WTC11 (cell line): ENCODE measurements around the gene SCNM1. TPM values are rescaled to one million over a fixed set of nuclear protein-coding genes. Genes with fewer than 3 reads are reported as not detected.
A peak's percentile ranks its signal among the peaks of the same experiment; 100 is the strongest.

Experiments used
- ETV6 ChIP-seq: sonication (generic); formaldehyde crosslinking; IDR thresholded peaks from 2 replicates; pipeline ENCODE4 v1.8.1; 2022; ENCODE audit warnings: mild to moderate bottlenecking, missing genetic modification reagents
- FOXK1 ChIP-seq: sonication (generic); formaldehyde crosslinking; IDR thresholded peaks from 2 replicates; pipeline ENCODE4 v1.8.0; 2022; ENCODE audit warnings: mild to moderate bottlenecking, moderate library complexity, missing genetic modification reagents
- JAZF1 ChIP-seq: fragments of 250-450 bp; sonication (Bioruptor Pico); IDR thresholded peaks from 2 replicates; pipeline ENCODE4 v1.9.0; 2021; ENCODE audit warnings: moderate library complexity, mild to moderate bottlenecking, inconsistent platforms
- JUN ChIP-seq: sonication (generic); formaldehyde crosslinking; IDR thresholded peaks from 2 replicates; pipeline ENCODE4 v1.8.0; 2023; ENCODE audit warnings: mild to moderate bottlenecking, missing genetic modification reagents
- MXD4 ChIP-seq: fragments of 250-450 bp; sonication (Bioruptor Pico); IDR thresholded peaks from 2 replicates; pipeline ENCODE4 v1.8.0; 2021; ENCODE audit warnings: mild to moderate bottlenecking, moderate library complexity, borderline replicate concordance
- NFATC4 ChIP-seq: fragments of 250-450 bp; sonication (Bioruptor Pico); IDR thresholded peaks from 2 replicates; pipeline ENCODE4 v1.9.0; 2021; ENCODE audit warnings: mild to moderate bottlenecking
- NR1H2 ChIP-seq: sonication (generic); formaldehyde crosslinking; IDR thresholded peaks from 2 replicates; pipeline ENCODE4 v1.9.0; 2021; ENCODE audit warnings: mild to moderate bottlenecking, moderate library complexity, missing genetic modification reagents
- RORB ChIP-seq: fragments of 250-450 bp; sonication (Bioruptor Pico); IDR thresholded peaks from 2 replicates; pipeline ENCODE4 v1.9.0; 2021; ENCODE audit warnings: mild to moderate bottlenecking
- TCF7 ChIP-seq: sonication (generic); formaldehyde crosslinking; IDR thresholded peaks from 2 replicates; pipeline ENCODE4 v1.8.0; 2022; ENCODE audit warnings: mild to moderate bottlenecking, low read depth, missing genetic modification reagents, moderate library complexity
- TEAD1 ChIP-seq: sonication (generic); formaldehyde crosslinking; IDR thresholded peaks from 2 replicates; pipeline ENCODE4 v1.8.0; 2022; ENCODE audit warnings: mild to moderate bottlenecking, missing genetic modification reagents
- TP53 ChIP-seq: sonication (generic); formaldehyde crosslinking; IDR thresholded peaks from 2 replicates; pipeline ENCODE4 v1.8.1; 2023; ENCODE audit warnings: mild to moderate bottlenecking, missing genetic modification reagents
- ZNF121 ChIP-seq: sonication (generic); formaldehyde crosslinking; IDR thresholded peaks from 2 replicates; pipeline ENCODE4 v1.8.0; 2023; ENCODE audit warnings: missing genetic modification reagents
- ZNF138 ChIP-seq: sonication (generic); formaldehyde crosslinking; conservative IDR thresholded peaks from 2 replicates; pipeline ENCODE4 v1.8.1; 2022; ENCODE audit warnings: mild to moderate bottlenecking, moderate library complexity, missing genetic modification reagents
- ZNF219 ChIP-seq: sonication (generic); formaldehyde crosslinking; IDR thresholded peaks from 2 replicates; pipeline ENCODE4 v1.8.0; 2023; ENCODE audit warnings: missing genetic modification reagents, mild to moderate bottlenecking, borderline replicate concordance
- ZNF317 ChIP-seq: sonication (generic); formaldehyde crosslinking; IDR thresholded peaks from 2 replicates; pipeline ENCODE4 v1.8.1; 2023; ENCODE audit warnings: low read depth, mild to moderate bottlenecking, moderate library complexity, missing genetic modification reagents, borderline replicate concordance
- total RNA-seq: library from RNA; stranded (reverse); gene quantifications from 3 replicates; pipeline ENCODE4 v1.2.3, GENCODE V29; 2021
- TF ChIP-seq, protein P1 (sequence below): sonication (generic); formaldehyde crosslinking; IDR thresholded peaks from 2 replicates; pipeline ENCODE4 v1.8.0; 2023; ENCODE audit warnings: missing genetic modification reagents, mild to moderate bottlenecking, borderline replicate concordance
- TF ChIP-seq, protein P2 (sequence below): sonication (generic); formaldehyde crosslinking; IDR thresholded peaks from 2 replicates; pipeline ENCODE4 v1.8.1; 2022; ENCODE audit warnings: mild to moderate bottlenecking, missing genetic modification reagents, moderate library complexity, borderline replicate concordance
- TF ChIP-seq, protein P3 (sequence below): sonication (generic); formaldehyde crosslinking; conservative IDR thresholded peaks from 2 replicates; pipeline ENCODE4 v1.8.1; 2022; ENCODE audit warnings: mild to moderate bottlenecking, missing genetic modification reagents
- TF ChIP-seq, protein P4 (sequence below): sonication (generic); formaldehyde crosslinking; IDR thresholded peaks from 2 replicates; pipeline ENCODE4 v1.8.0; 2022; ENCODE audit warnings: mild to moderate bottlenecking, missing genetic modification reagents
- TF ChIP-seq, protein P5 (sequence below): sonication (generic); formaldehyde crosslinking; IDR thresholded peaks from 2 replicates; pipeline ENCODE4 v1.8.1; 2023; ENCODE audit warnings: mild to moderate bottlenecking, missing genetic modification reagents, moderate library complexity
- TF ChIP-seq, protein P6 (sequence below): fragments of 250-450 bp; sonication (Bioruptor Pico); IDR thresholded peaks from 2 replicates; pipeline ENCODE4 v1.9.0; 2021; ENCODE audit warnings: moderate library complexity, mild to moderate bottlenecking, inconsistent platforms, borderline replicate concordance
- TF ChIP-seq, protein P7 (sequence below): sonication (generic); formaldehyde crosslinking; conservative IDR thresholded peaks from 2 replicates; pipeline ENCODE4 v1.8.1; 2023; ENCODE audit warnings: mild to moderate bottlenecking, low read depth, missing genetic modification reagents, moderate library complexity
- TF ChIP-seq, protein P8 (sequence below): sonication (generic); formaldehyde crosslinking; IDR thresholded peaks from 2 replicates; pipeline ENCODE4 v1.8.0; 2022; ENCODE audit warnings: missing genetic modification reagents
- TF ChIP-seq, protein P9 (sequence below): fragments of 250-450 bp; sonication (Bioruptor Pico); IDR thresholded peaks from 2 replicates; pipeline ENCODE4 v1.9.0; 2021; ENCODE audit warnings: mild to moderate bottlenecking

Gene SCNM1
- total RNA-seq, 1 experiment from 2014 or later = 45.3 TPM

DNA sequence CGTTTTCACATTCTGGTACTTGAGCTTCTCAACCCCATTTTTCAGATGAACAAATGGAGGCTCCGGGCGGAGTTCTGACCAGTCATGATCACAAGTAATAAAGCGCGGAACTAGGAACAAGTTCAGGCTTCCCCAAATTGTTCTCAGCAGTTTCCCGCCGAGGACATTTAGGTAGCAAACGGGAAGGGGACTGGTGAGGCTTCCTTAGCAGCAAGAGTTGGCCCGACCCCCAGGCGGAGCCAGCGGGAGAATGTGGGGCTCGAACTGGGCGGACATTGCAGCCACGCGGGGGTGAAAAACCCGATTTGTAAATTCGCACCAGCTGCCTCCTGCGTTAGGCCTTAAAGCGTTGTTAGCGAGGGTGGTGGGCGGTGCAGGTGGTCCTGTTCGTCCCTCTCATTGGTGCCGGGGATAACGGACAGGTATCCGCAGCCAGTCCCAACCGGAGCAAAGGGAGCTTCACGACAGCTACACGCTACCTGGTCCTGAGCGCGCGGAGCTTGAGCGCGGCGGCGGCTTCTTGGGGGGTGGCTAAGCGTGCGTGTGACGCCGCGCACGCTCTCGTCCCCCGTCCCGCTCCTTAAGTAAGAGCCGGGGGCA, 34.9 kb upstream of the SCNM1 start (continued):
- TF ChIP-seq, protein P1, sequence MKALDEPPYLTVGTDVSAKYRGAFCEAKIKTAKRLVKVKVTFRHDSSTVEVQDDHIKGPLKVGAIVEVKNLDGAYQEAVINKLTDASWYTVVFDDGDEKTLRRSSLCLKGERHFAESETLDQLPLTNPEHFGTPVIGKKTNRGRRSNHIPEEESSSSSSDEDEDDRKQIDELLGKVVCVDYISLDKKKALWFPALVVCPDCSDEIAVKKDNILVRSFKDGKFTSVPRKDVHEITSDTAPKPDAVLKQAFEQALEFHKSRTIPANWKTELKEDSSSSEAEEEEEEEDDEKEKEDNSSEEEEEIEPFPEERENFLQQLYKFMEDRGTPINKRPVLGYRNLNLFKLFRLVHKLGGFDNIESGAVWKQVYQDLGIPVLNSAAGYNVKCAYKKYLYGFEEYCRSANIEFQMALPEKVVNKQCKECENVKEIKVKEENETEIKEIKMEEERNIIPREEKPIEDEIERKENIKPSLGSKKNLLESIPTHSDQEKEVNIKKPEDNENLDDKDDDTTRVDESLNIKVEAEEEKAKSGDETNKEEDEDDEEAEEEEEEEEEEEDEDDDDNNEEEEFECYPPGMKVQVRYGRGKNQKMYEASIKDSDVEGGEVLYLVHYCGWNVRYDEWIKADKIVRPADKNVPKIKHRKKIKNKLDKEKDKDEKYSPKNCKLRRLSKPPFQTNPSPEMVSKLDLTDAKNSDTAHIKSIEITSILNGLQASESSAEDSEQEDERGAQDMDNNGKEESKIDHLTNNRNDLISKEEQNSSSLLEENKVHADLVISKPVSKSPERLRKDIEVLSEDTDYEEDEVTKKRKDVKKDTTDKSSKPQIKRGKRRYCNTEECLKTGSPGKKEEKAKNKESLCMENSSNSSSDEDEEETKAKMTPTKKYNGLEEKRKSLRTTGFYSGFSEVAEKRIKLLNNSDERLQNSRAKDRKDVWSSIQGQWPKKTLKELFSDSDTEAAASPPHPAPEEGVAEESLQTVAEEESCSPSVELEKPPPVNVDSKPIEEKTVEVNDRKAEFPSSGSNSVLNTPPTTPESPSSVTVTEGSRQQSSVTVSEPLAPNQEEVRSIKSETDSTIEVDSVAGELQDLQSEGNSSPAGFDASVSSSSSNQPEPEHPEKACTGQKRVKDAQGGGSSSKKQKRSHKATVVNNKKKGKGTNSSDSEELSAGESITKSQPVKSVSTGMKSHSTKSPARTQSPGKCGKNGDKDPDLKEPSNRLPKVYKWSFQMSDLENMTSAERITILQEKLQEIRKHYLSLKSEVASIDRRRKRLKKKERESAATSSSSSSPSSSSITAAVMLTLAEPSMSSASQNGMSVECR = no peak
- no peak; the same call in 1 of the 2 replicates for TF ChIP-seq ETV6 (CRISPR knock-in tag)
- TF ChIP-seq, protein P2, sequence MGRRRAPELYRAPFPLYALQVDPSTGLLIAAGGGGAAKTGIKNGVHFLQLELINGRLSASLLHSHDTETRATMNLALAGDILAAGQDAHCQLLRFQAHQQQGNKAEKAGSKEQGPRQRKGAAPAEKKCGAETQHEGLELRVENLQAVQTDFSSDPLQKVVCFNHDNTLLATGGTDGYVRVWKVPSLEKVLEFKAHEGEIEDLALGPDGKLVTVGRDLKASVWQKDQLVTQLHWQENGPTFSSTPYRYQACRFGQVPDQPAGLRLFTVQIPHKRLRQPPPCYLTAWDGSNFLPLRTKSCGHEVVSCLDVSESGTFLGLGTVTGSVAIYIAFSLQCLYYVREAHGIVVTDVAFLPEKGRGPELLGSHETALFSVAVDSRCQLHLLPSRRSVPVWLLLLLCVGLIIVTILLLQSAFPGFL (CRISPR knock-in tag) = no peak
- TF ChIP-seq, protein P3, sequence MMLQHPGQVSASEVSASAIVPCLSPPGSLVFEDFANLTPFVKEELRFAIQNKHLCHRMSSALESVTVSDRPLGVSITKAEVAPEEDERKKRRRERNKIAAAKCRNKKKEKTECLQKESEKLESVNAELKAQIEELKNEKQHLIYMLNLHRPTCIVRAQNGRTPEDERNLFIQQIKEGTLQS (CRISPR knock-in tag) = no peak
- no peak for TF ChIP-seq MXD4
- TF ChIP-seq TCF7 (CRISPR knock-in tag) = no peak
- TF ChIP-seq, protein P4, sequence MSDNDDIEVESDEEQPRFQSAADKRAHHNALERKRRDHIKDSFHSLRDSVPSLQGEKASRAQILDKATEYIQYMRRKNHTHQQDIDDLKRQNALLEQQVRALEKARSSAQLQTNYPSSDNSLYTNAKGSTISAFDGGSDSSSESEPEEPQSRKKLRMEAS (CRISPR knock-in tag) = peak; percentile 84
- TF ChIP-seq JUN (CRISPR knock-in tag) = no peak
- TF ChIP-seq JAZF1 = no peak
- no peak; the same call in 1 of the 2 replicates for TF ChIP-seq ZNF138 (CRISPR knock-in tag)
- TF ChIP-seq, protein P5, sequence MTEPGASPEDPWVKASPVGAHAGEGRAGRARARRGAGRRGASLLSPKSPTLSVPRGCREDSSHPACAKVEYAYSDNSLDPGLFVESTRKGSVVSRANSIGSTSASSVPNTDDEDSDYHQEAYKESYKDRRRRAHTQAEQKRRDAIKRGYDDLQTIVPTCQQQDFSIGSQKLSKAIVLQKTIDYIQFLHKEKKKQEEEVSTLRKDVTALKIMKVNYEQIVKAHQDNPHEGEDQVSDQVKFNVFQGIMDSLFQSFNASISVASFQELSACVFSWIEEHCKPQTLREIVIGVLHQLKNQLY (CRISPR knock-in tag) = no peak
- TF ChIP-seq NR1H2 = no peak
- TF ChIP-seq ZNF317 (CRISPR knock-in tag) = no peak
- TF ChIP-seq, protein P6, sequence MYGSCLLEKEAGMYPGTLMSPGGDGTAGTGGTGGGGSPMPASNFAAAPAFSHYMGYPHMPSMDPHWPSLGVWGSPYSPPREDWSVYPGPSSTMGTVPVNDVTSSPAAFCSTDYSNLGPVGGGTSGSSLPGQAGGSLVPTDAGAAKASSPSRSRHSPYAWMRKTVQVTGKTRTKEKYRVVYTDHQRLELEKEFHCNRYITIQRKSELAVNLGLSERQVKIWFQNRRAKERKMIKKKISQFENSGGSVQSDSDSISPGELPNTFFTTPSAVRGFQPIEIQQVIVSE (CRISPR knock-in tag) = no peak
- peak; percentile 42; the same call in 1 of the 2 replicates for TF ChIP-seq TP53 (CRISPR knock-in tag)
- peak; percentile 84 for TF ChIP-seq FOXK1 (CRISPR knock-in tag)
- TF ChIP-seq RORB (CRISPR knock-in tag) = no peak
- no peak for TF ChIP-seq ZNF121
- no peak for TF ChIP-seq ZNF219
- TF ChIP-seq, protein P7, sequence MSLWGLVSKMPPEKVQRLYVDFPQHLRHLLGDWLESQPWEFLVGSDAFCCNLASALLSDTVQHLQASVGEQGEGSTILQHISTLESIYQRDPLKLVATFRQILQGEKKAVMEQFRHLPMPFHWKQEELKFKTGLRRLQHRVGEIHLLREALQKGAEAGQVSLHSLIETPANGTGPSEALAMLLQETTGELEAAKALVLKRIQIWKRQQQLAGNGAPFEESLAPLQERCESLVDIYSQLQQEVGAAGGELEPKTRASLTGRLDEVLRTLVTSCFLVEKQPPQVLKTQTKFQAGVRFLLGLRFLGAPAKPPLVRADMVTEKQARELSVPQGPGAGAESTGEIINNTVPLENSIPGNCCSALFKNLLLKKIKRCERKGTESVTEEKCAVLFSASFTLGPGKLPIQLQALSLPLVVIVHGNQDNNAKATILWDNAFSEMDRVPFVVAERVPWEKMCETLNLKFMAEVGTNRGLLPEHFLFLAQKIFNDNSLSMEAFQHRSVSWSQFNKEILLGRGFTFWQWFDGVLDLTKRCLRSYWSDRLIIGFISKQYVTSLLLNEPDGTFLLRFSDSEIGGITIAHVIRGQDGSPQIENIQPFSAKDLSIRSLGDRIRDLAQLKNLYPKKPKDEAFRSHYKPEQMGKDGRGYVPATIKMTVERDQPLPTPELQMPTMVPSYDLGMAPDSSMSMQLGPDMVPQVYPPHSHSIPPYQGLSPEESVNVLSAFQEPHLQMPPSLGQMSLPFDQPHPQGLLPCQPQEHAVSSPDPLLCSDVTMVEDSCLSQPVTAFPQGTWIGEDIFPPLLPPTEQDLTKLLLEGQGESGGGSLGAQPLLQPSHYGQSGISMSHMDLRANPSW (CRISPR knock-in tag) = no peak
- TF ChIP-seq, protein P8, sequence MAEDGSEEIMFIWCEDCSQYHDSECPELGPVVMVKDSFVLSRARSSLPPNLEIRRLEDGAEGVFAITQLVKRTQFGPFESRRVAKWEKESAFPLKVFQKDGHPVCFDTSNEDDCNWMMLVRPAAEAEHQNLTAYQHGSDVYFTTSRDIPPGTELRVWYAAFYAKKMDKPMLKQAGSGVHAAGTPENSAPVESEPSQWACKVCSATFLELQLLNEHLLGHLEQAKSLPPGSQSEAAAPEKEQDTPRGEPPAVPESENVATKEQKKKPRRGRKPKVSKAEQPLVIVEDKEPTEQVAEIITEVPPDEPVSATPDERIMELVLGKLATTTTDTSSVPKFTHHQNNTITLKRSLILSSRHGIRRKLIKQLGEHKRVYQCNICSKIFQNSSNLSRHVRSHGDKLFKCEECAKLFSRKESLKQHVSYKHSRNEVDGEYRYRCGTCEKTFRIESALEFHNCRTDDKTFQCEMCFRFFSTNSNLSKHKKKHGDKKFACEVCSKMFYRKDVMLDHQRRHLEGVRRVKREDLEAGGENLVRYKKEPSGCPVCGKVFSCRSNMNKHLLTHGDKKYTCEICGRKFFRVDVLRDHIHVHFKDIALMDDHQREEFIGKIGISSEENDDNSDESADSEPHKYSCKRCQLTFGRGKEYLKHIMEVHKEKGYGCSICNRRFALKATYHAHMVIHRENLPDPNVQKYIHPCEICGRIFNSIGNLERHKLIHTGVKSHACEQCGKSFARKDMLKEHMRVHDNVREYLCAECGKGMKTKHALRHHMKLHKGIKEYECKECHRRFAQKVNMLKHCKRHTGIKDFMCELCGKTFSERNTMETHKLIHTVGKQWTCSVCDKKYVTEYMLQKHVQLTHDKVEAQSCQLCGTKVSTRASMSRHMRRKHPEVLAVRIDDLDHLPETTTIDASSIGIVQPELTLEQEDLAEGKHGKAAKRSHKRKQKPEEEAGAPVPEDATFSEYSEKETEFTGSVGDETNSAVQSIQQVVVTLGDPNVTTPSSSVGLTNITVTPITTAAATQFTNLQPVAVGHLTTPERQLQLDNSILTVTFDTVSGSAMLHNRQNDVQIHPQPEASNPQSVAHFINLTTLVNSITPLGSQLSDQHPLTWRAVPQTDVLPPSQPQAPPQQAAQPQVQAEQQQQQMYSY = no peak
- peak; percentile 44; the same call in 1 of the 2 replicates for TF ChIP-seq TEAD1
- TF ChIP-seq, protein P9, sequence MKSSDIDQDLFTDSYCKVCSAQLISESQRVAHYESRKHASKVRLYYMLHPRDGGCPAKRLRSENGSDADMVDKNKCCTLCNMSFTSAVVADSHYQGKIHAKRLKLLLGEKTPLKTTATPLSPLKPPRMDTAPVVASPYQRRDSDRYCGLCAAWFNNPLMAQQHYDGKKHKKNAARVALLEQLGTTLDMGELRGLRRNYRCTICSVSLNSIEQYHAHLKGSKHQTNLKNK (CRISPR knock-in tag) = no peak
- no peak for TF ChIP-seq NFATC4 (CRISPR knock-in tag)
